Right lobe of liver (tissue), 6 donors: ENCODE data around the gene NPEPL1. TPM values are rescaled to one million over a fixed set of nuclear protein-coding genes. Genes with fewer than 3 reads are reported as not detected.
A peak's percentile ranks its signal among the peaks of the same experiment; 100 is the strongest.
"Not testable (repeated sequence)": the region's sequence is repeated elsewhere in the genome, so short reads cannot be mapped to it uniquely, and the experiment has no call there.

Experiments used
- ATAC-seq, 4 donors: fragments of 200-7000 bp; cut with Tn5 transposase; one replicate each; pipeline ENCODE4 v1.9.1; 2020; ENCODE audit warnings: mild to moderate bottlenecking in 4 of 4, moderate library complexity in 4 of 4
- DNase-seq, 3 donors: peaks; one replicate each; pipeline ENCODE4 v3.0.0-alpha.2; 2020
- H3K27ac ChIP-seq, 3 donors: fragments of 200-600 bp; one replicate each; pipeline ENCODE4 v1.8.0; 2022
- H3K27me3 ChIP-seq, 2 donors: fragments of 200-600 bp; one replicate each; pipeline ENCODE4 v1.8.0; 2022
- H3K36me3 ChIP-seq, 4 donors: fragments of 200-600 bp; sonication (generic) in 1 of 4; one replicate each; pipeline versions ENCODE4 v1.5.1 to v1.8.0; 2017 to 2022; ENCODE audit warnings: control low read depth in 1 of 4
- H3K4me1 ChIP-seq, 4 donors: fragments of 200-600 bp; sonication (generic) in 1 of 4; one replicate each; pipeline versions ENCODE4 v1.5.1 to v1.8.0; 2017 to 2022; ENCODE audit warnings: control low read depth in 1 of 4
- H3K4me3 ChIP-seq, 3 donors: fragments of 200-600 bp; one replicate each; pipeline ENCODE4 v1.8.0; 2022
- H3K9me3 ChIP-seq, 4 donors: fragments of 200-600 bp; sonication (generic) in 1 of 4; one replicate each; pipeline versions ENCODE4 v1.5.1 to v1.8.0; 2017 to 2022; ENCODE audit warnings: control low read depth in 1 of 4
- CTCF ChIP-seq, 4 donors: fragments of 200-600 bp in 3 of 4; fragments of 450-650 bp in 1 of 4; IDR thresholded peaks; one replicate each; pipeline versions ENCODE4 v1.5.1 to v1.8.0; 2016 to 2022; ENCODE audit warnings: antibody characterized with exemption in 4 of 4, mild to moderate bottlenecking in 2 of 4
- POLR2A ChIP-seq: fragments of 450-650 bp; IDR thresholded peaks from one replicate; pipeline ENCODE4 v1.6.1; 2017; ENCODE audit warnings: antibody characterized with exemption, mild to moderate bottlenecking
- WGBS: methylation state at CpG from one replicate; pipeline ENCODE4 v1.1.6; 2018; ENCODE audit warnings: low coverage, low lambda C conversion rate; ENCODE audit not compliant: insufficient coverage; ENCODE audit errors: missing lambda C conversion rate; 5-methylcytosine and 5-hydroxymethylcytosine counted together
- intact Hi-C, 2 donors: fragments of 100-400 bp; cut with DNase I; formaldehyde crosslinking; loops; one replicate each; pipeline versions ENCODE4 v1.11.2 to v1.14.1; 2022
- total RNA-seq, 6 experiments: library from RNA; depleted of rRNA in 2 of 6; stranded (reverse); fragments of >200 nt in 2 of 6; fragmentation: NEBNext Ultra II Directional in 3 of 6; extraction: Animal tissue kit (Norgen Biotek cat#: 25700) in 3 of 6; gene quantifications; one replicate each; pipeline versions ENCODE4 v1.1.0 to v1.2.4, GENCODE V29; 2016 to 2023
- donor health status: DM: no; HTN: yes; CAD: no.
- donor health status: DM: no; HTN: no; CAD: no.
- donor health status: DM: no; HTN: no; CAD: no.
- donor health status: DM: no; HTN: yes; CAD: no.
- donor health status: DM: no; HTN: yes; CAD: no.

NPEPL1 gene
- total RNA-seq, 6 experiments from 2014 or later, result 7.7 to 13.9 (median 10.1) TPM

GRCh38 chr20:58720890-58721289, 28.3 kb downstream of the NPEPL1 start:
- ATAC-seq, result no peak
- H3K27me3 ChIP-seq, result no peaks in the 10 kb centered on the region
- intact Hi-C loops, result no loop called here
- TF ChIP-seq POLR2A, result no peak
- no peak for TF ChIP-seq CTCF (IDR thresholded peaks at IDR 0.05)
- H3K9me3 ChIP-seq, result no peaks in the 10 kb centered on the region
- H3K4me3 ChIP-seq, result no peak overlapping the region
- 83% methylated on average over 14 of the region's 14 CpGs for WGBS
- no peaks in the 10 kb centered on the region for H3K4me1 ChIP-seq
- H3K36me3 ChIP-seq, result no peaks in the 10 kb centered on the region
- no peak for DNase-seq
- H3K27ac ChIP-seq, result no peak overlapping the region

GRCh38 chr20:58721951-58722778, 29.6 kb downstream of the NPEPL1 start:
- TF ChIP-seq CTCF (IDR thresholded peaks at IDR 0.05), result no peak
- TF ChIP-seq POLR2A, result no peak
- ATAC-seq, result peak in 3 of 4 donors; percentile 24 to 47 (median 26)
- WGBS, result 42% methylated on average over 15 of the region's 22 CpGs
- no peaks in the 10 kb centered on the region for H3K36me3 ChIP-seq
- no peaks in the 10 kb centered on the region for H3K9me3 ChIP-seq
- no peaks in the 10 kb centered on the region for H3K27me3 ChIP-seq
- no peaks in the 10 kb centered on the region for H3K4me1 ChIP-seq
- no peak overlapping the region for H3K4me3 ChIP-seq
- H3K27ac ChIP-seq, result no peak overlapping the region
- intact Hi-C loops, result no loop called here
- DNase-seq, result peak; percentile 16 to 45 (median 43)

- Histone ChIP-seq H3K27ac (no peak overlapping the region), H3K4me1 (no peaks in the 10 kb centered on the region), H3K4me3 (no peak overlapping the region), H3K27me3 (no peaks in the 10 kb centered on the region), H3K9me3 (no peaks in the 10 kb centered on the region), H3K36me3 (no peaks in the 10 kb centered on the region)
- DNase-seq, result peak in 2 of 3 donors; percentile 5 to 28
- intact Hi-C loops, result no loop called here
- WGBS, result 59% methylated on average over 8 of the region's 9 CpGs
- TF ChIP-seq CTCF (IDR thresholded peaks at IDR 0.05) (no peak), POLR2A (no peak)
- ATAC-seq, result peak in 1 of 4 donors; percentile 12
Measured at GRCh38 chr20:58722877-58723627, 30.5 kb downstream of the NPEPL1 start.

- Histone ChIP-seq H3K4me1 (no peaks in the 10 kb centered on the region), H3K9me3 (no peaks in the 10 kb centered on the region), H3K27ac (no peak overlapping the region), H3K36me3 (no peaks in the 10 kb centered on the region), H3K4me3 (no peak overlapping the region), H3K27me3 (no peaks in the 10 kb centered on the region)
- ATAC-seq (peak in 1 of 4 donors; percentile 22), DNase-seq (no peak)
- TF ChIP-seq POLR2A, result no peak
- no peak for TF ChIP-seq CTCF (IDR thresholded peaks at IDR 0.05)
- 78% methylated on average over 3 of the region's 3 CpGs for WGBS
- intact Hi-C loops, result no loop called here
Measured at GRCh38 chr20:58723628-58723984, 31.0 kb downstream of the NPEPL1 start.

GRCh38 chr20:58726156-58726555, 33.6 kb downstream of the NPEPL1 start:
- H3K4me3 ChIP-seq, H3K27ac ChIP-seq, DNase-seq, H3K9me3 ChIP-seq, H3K4me1 ChIP-seq, ATAC-seq, intact Hi-C loops, H3K36me3 ChIP-seq, H3K27me3 ChIP-seq: not testable (repeated sequence)
- WGBS, result 52% methylated on average over 2 of the region's 2 CpGs
